GM18909 (cell line): ENCODE data around the gene CELSR1.
"Not testable (repeated sequence)": the region's sequence is repeated elsewhere in the genome, so short reads cannot be mapped to it uniquely, and the experiment has no call there.

Experiments
- ATAC-seq: cut with Tn5 transposase; IDR thresholded peaks from one replicate; pipeline ENCODE4 v1.9.1; 2021; ENCODE audit warnings: mild to moderate bottlenecking; ENCODE audit not compliant: unreplicated experiment, poor library complexity

The CELSR1 gene

GRCh38 chr22:46409631-46410210, 127.7 kb downstream of the CELSR1 start:
- ATAC-seq = no peak

GRCh38 chr22:46408568-46409506, 128.6 kb downstream of the CELSR1 start:
- no peak for ATAC-seq

- ATAC-seq = no peak
Observed at GRCh38 chr22:46407748-46408147, 129.7 kb downstream of the CELSR1 start.

DNA sequence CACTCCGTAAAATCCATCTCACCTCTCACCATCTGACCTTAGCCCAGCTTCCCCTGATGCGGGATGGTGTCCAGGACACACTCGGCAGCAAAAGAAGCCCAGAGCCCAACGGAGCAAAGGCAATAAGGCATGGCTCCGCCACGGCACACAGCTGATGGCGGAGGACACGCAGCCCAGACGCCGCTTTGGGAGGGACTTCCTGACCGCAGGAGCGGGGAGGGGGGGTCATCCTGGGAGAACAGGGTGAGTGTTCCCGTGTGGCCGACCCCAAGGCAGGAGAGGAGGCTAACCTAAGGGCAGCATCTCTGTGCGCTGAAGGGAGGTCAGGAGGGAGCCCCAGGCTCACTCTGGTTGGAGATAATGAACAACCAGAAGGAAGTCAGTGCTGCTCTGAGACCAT, 130.6 kb downstream of the CELSR1 start:
- no peak for ATAC-seq

DNA sequence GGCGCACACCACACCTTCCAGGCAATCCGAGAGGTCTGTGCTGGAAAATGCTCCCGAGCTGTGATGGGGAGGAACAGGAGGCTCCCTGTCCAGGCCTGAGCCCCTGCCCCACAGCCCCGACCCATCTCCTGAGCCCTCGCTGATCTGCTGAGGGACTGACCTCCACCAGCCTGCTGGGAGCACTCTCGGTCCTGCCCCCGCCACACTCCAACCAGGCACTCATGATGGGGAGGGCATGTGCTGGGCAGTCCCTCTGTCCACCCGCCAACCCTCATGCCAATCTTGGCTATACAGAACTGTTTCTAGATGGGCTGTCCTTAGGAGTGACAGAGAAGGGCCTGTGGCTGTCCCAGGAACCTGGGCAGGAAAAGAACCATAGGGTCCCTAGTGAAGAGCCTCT, 131.1 kb downstream of the CELSR1 start:
- no peak for ATAC-seq

DNA sequence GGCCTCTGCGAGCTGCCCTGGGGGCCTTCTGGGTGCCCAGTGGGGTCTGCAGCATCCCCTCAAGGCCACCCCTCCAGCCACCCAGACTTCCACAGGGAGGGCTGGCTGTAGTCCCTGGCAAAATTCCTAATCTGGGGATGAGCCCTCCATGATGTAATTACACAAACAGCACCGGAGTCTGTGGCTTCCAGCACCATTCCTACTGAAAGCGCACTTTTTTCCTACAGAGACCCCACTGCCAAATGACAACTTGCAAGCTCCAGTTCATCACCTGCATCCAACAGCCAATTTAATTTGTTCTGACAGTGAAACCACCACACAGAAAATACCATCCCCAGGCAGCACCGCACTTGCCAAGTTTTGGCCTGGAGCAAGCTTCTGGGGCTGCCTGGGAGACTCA, 131.5 kb downstream of the CELSR1 start:
- ATAC-seq = no peak

GRCh38 chr22:46403880-46404279, 133.5 kb downstream of the CELSR1 start:
- ATAC-seq = not testable (repeated sequence)

GRCh38 chr22:46402505-46402904, 134.9 kb downstream of the CELSR1 start:
- no peak for ATAC-seq

GRCh38 chr22:46401370-46401769, 136.1 kb downstream of the CELSR1 start:
- ATAC-seq = no peak

DNA sequence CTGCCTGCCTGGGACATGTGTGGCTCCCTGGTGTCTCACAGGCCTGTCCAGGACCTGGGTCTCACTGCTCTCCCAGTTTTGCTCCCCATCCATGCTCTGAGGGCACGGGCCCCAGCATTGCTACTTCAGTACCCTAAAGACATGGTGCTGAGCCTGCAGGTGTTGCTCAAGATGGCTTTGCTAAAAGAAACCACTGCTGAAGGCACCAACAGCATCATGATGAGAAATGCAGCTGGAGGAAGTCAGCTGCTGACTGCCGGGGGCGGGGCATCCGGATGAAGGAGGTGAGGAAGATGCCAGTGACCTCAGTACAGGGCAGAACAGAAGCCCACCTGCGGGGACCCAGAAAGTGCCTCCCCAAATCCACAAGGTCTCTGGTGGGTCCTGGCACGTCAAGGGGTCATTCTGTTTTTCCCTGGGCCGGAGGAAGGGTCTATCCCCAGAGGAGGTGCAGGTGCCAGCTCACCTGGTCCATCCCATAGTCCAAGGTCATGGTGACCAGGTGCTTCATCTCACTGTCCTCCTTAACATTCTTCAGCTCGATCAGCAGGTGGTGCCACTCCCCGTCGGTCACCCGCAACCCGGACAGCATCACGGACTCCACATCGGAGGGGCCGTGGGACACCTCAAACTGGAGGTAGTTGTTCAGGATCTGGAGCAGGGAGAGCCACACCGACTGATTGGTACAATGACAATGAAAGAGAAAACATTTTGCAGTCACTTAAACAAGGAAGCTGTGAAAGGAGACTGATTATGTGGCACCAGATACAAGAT, 138.0 kb downstream of the CELSR1 start:
- no peak for ATAC-seq

DNA sequence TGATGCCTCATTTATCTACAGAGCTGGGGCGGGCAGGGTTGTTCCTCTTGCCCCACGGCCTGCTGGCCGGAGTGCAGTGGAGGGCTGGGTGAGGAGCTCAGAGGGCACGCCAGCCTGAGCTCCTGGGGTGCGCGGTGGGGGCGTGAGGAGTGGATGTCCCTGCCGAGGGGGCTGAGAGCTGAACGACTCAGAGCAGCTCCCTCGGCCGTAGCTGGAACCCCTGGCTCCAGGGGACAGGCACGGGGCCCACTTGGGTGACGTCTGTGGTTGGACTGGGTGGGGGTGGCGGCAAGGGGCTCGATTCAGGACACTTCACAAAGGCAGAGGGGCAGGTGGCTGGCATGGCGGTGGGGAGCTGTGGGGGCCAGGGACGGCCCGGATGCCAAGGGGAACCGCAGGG, 139.5 kb downstream of the CELSR1 start:
- ATAC-seq = no peak

DNA sequence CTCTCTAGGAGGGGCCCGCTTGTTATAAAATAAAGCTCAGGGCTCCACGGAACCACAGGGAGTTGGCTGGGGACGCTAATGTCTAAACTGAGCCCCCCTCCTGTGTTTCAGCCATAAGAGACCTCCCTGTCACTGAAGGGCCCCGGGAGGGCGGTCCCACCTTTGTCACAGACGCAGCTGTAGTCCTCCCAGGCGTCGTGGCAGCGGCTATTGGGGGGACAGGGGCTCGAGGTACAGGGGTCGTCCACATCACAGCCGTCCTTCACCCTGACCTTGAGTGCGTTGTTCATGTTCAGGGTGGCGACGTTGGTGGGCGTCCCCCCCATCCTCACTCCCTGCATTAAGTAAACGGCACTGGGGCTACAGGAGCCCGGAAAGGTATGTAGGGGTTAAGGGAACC, 139.9 kb downstream of the CELSR1 start:
- ATAC-seq = no peak

DNA sequence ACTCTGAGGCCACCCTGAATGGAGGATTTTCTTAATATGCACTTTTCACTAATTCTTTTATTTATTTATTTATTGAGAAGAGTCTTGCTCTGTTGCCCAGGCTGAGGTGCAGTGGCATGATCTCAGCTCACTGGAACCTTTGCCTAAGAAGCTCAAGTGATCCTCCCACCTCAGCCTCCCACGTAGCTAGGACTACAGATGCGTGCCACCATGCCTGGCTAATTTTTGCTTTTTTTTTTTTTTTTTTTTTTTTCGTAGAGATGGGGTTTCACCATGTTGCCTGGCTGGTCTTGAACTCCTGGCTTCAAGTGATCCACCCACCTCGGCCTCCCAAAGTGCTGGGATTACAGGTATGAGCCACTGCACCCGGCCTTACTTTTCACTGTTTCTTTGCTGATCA, 140.4 kb downstream of the CELSR1 start:
- not testable (repeated sequence) for ATAC-seq

DNA sequence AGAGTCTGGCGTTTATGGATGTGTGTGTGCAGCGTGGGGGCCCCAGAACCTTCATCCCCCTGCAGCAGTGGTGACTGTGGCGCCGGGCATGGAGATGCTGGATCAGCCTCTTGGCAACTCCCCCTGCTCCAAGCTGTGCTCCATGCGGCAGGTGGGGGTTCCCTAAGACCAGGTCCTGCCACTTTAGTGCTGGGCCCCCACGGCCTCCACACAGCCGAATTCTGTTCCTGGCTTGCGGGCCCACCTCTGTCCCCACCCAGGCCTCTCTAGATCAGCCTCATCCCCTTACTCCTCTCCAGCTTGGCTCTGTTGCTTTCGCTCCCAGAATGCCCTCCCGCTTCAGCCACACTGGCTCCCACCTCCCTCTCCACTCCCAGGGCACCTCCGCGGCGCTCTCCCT, 142.3 kb downstream of the CELSR1 start:
- ATAC-seq = no peak

GRCh38 chr22:46394622-46395021, 142.8 kb downstream of the CELSR1 start:
- no peak for ATAC-seq

- ATAC-seq = no peak
Observed at GRCh38 chr22:46393873-46394272, 143.5 kb downstream of the CELSR1 start.

DNA sequence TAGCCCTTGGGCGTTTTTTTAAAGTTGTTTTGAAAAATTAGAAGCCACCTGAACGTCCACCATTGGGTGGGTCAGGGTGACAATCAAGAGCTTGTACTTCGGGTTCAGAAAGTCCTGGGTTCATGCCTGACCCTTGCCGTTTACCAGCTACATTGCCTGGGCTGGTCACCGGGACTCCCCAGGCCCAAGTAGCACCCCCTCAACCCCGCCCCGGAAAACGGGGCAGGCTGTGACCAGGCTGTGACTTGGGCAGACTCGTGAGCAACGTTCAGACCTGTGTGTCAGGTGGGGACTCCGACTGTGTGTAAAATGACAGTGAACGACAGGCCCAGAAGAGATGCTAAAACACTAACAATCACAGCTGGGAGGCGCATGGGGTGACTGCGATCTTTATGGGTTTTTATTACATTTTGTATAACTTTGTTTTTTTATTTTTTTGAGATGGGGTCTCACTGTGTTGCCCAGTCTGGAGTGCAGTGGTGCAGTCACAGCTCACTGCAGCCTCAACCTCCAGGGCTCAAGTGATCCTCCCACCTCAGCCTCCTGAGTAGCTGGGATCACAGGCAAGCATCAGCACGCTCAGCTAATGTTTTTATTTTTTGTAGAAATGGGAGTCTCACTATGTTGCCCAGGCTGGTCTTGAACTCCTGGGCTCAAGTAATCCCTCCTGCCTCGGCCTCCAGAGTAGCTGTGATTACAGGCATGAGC, 145.1 kb downstream of the CELSR1 start:
- no peak for ATAC-seq

GRCh38 chr22:46391486-46392136, 145.8 kb downstream of the CELSR1 start:
- ATAC-seq = no peak

DNA sequence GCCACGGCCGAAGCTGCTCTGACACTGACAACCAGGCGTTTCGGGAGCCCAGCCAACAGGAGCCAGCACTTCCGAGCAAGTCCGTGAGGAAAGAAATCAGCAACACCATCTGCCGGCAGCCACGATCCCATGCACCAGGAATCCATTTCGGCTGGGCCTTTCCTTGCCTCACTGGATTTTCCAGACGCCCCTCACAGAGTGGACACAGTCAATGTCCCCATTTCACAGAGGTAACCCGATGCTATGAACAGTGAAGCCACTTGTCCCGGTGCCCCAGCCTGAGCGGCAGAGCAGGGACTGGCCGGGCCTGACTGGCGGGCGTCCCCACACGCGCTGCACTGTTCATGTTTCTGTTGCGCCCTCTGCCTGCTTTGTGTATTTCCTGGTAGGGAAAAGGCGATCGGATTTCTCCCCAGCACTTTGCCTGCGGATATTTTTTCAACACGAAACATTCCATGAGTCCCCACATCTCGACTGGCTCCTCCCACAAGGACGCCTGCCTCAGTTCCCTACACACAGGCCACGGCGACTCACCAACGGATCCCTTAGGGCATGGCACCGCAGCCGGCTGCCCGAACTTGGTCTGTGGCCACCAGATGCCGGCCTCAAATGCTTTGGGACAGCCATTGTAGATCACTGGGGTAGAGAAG, 146.6 kb downstream of the CELSR1 start:
- ATAC-seq = no peak
